ENCODE data around the gene NDUFB2.
A peak's percentile ranks its signal among the peaks of the same experiment; 100 is the strongest.
"Not testable (repeated sequence)": the region's sequence is repeated elsewhere in the genome, so short reads cannot be mapped to it uniquely, and the experiment has no call there.

Gene NDUFB2

DNA sequence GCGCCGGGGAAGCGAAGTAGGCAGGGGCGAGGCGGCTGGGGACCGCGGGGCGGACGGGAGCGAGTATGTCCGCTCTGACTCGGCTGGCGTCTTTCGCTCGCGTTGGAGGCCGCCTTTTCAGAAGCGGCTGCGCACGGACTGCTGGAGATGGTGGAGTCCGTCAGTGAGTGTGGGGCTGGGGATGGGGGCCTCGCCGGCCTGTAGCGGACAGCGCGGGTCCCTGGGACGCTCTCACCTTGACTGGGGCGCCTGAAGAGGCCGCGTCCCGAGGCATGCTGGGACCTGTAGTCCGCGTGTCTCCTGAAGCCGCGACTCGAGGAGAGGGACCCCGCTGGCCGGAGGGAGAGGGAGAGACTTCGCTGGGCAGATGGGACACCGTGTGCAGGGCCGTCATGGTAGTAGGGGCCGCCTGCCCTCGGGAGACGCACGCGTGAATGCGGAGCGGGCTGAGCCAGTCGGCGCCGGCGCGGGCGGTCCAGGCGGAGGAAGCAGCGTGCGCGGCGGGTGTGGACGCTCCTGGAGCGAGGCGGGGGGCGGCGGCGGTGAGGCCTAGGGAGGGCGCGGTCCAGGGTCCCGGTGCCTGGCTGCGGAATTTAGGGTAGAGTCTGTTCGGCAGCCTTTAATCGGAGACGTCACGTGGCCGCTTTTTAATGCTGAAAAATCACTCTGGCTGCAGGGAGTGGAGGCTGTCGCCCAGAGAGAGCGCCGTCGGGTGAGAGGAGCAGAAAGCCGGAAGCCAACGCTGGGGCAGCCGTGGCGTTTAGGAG lies at the start of gene NDUFB2:
TSS of gene NDUFB2 (plus strand) at position 29 of the 767 bp plus-strand sequence. CDS start at position 66, 37 bp downstream.
- peak; percentile 77 for DNase-seq

DNA sequence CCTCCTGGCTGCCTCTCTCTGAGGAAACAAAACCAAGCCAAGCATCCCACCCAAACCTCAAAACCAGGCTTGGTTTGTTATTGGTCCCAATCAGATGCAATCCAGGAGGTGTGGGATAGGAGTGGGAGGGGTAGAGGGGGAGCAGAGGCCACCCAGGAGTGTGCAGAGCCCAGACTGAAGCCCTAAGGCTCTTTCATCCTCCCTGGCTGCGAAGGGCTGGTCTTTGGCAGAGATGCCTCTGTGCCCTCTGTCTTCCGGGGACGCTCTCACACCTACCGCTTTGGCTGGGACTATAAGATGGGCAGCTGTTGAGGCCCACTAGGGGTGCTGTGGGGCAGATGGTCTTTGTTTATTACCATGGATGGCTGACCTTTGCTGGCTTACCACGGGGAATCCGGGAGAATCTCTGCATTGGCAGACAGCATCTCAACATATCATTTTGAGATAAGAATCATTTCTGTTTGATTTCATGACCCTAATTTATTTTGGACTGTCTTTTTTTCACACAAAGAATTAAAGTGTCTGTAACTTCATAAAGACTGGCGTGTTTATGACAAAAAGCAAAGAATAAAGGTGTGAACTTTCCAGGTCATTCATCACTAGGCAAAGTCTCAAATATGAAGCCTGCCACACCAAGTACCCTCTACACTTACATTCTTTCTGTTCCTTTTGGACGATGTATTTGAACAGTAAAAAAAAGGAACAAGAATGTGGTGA lies 49.4 kb upstream of the NDUFB2 start:
- peak; percentile 48 for DNase-seq

DNA sequence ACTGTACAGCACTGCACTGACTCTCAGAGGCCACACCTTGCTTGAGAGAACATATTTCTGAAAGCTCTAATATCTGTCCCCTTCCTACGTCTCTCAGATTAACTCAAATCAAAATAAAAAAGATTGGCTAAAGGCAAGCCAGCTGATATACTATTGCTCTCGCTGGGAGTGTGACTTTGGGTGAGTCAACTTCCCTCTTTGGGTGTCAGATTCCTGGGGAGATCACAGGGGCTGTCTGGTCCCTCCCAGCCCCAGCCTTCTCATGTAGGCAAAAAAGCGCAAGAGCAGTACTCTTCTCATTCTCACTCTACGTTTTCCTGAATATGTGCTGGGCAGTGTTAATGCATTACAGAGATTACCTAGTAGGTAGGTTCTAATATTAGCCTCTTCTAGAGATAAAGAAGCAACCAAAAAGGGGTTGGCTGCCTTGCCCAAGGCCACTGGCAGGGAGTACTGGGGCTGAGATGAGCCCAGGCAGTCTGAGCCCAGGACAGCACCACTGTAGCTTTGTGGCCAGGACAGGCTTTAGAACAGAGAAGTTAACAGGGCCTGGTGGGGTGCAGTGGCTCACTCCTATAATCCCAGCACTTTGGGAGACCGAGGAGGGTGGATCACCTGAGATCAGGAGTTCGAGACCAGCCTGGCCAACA lies 46.8 kb upstream of the NDUFB2 start:
- no peak for DNase-seq

DNA sequence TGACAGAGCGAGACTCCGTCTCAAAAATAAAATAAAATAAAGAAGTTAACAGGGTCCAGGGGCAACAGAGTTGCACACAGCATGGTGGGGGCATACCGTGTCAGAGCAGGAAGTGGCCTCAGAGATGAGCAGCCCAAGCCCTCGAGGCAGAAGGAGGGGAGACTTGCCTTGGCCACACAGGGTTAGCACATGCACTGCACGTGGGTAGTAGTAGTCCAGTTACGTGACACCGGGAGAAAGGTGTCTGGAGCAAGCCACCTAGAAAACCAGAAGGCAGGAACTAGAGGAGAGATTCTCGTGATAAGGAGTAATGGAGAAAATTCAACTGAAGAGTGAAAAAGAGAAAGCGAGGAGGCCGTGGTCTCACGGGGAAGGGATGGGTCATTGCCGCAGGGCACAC lies 46.1 kb upstream of the NDUFB2 start:
- no peak for DNase-seq

DNA sequence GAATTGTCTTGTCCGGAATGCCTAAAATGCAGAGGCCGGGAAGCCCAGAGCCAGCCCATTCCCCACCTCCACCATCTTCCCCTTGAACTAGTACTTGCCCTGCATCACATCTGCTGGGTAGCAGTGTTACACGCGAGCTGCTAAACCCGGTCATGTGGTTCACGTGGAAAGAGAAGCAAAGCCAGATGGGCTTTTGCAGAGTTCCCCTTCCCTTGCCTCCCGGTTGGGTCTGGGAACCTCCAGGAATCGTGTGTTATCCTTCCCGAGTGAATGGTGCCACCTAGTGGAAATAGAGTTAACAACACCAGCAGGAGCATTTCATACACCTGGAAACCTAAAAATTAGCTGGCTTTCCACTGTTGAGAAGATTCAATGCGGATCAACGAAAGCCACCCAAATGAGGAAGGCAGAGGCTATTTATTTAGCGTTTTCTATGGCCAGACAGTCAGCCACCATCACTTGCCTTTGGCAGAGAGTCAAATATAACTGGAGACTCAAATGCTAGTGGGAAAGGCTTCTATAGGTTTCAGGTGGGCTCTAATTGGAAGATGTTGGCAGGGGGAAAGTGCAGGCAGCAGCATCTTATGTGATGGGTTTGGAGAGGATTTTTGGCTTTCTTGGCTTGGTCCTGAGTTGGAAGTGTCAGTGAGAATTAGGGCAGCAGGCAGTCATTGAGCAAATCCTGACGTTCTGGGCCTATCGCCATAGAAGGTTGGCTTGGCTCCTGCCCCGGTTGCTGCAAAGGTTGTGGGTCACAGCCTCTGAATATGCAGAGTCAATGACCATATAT lies 43.0 kb upstream of the NDUFB2 start:
- peak; percentile 52 for DNase-seq

DNA sequence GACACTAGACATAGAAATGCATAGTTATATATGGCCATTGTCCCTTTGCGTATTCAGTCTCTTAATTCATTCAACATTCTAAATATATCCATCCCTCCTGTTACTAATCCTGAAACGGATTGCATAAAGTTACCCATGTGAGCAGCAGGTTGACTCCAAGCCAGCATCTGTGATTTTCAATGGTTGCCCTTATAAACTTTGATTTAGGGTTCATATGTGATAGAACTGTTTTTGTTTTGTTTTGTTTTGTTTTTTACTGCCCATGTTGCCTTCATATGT lies 42.5 kb upstream of the NDUFB2 start:
- DNase-seq: no peak

DNA sequence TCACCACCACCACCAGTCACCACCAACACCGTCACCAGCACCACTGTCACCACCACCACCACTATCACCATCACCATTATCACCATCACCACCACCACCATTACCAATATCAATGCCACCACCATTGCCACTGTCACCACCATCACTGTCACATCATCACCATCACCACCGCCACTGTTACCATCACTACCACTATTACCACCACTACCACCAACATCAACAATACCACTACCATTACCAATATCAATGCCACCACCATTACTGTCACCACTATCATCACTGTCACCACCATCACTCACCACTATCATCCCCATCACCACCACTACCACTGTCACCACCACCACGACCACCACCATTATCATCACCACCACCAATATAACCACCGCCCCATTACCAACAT lies 41.8 kb upstream of the NDUFB2 start:
- no peak for DNase-seq

DNA sequence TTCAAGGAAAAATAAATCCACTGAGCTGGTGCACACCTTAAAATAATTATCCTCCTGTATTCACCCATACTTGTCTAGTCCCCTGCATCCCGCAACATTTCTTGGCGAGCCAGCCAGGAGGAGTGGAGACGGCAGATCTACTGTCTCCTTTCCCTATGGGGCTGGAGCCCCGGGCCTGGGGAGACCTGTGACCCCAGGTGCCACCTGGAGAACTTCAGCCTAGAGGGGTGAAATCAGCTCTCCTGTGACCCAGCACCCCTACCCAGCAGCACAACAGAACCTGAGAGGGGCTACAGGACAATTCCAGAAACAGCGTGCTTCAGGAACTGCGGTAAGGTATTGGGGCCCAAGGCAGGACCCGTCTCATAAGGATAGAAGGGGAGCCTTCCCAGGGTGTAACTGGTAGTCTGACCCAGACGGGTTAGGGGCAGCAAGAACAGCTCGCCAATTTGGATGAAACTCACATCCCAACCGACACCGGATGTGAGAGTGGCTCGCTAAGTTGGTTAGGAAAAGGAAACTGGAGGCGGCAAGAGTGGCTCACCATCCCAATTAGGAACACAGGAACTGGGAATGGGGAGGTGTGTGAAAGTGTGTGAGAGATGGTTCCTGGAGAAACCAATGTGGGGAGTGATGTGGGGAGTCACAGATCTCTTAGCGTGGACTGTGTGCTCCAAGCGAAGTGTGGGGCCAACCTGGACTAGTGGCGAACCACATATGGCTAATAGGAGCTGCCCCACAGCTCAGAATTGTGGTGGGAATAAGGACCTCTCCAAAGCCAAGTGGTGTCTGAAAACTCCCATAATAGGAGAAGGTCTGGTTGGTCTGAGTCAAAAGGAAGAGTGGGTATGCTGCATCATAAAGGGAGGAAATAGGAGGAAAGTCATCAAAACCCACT lies 40.7 kb upstream of the NDUFB2 start:
- DNase-seq: no peak

DNA sequence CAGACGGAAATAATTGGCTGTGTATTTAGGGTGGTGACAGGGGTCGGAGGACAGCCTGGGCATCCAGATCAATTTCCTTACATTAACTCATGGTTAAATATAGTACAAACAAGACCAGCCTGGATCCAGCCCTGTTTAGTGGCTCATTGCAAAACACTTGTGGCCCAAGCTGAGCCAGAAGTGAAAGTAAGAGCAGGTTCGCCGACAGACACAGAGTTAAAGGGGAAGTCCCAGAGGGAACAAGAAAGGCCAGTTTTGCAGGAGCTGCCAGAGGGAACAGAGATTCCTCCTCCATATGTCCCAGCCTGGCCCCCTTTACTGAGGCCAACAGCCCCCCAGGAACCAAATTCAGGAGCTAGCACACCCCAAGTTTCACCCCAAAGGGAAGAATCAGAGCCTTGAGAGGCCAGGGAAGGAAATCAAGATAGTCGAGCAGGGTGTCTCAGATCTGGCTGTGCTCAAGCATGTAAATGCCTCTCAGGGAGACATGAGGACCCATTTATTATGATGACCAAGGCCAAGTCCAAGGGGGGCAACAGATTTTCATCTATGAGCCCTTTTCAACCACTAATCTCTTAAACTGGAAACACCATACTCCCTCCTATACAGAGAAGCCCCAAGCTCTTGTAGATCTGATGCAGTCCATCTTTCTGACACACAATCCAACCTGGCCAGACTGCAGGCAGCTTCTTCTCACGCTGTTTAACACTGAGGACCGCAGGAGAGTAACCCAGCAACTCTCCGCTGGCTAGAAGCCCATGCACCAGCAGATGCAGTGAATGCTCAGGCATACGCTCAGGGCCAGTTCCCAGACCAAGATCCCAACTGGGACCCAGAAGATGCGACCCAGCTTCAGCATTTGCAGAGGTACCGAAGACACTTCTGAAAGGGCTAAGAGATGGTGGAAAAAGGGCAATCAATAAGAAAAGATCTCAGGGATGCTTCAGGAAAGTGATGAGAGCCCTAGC lies 39.7 kb upstream of the NDUFB2 start:
- peak; percentile 65 for DNase-seq

DNA sequence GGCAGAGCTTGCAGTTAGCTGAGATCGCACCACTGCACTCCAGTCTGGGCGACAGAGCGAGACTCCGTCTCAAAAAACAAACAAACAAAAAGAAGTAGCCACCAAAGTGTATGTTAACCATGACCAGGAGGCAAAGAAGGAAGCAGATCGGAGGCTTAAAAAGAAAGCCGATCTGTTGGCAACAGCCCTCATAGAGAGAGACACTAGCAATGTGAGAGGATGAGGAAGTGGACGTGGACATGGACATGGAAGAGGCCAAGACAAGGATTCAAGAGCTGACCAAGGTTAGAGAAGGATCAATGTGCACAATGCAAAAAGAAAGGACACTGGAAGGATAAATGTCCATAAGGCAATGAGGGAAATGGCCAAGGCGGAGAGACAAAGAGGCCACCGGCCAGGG lies 38.6 kb upstream of the NDUFB2 start:
- no peak for DNase-seq

DNA sequence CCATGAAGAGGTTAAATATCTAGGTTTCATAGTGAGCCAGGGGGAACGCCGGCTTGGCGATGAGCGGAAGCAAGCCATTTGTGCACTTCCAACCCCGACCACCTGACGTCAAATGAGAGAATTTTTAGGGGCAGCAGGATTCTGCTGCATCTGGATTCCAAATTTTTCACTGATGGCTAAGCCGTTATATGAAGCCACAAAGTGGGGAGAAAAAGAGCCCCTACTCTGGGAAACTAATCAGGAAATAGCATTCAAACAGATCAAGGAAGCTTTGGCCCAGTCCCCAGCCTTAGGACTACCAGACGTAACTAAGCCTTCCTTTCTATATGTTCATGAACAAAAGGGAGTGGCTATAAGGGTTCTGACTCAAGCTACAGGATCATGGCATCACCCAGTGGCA lies 36.7 kb upstream of the NDUFB2 start:
- DNase-seq: no peak

DNA sequence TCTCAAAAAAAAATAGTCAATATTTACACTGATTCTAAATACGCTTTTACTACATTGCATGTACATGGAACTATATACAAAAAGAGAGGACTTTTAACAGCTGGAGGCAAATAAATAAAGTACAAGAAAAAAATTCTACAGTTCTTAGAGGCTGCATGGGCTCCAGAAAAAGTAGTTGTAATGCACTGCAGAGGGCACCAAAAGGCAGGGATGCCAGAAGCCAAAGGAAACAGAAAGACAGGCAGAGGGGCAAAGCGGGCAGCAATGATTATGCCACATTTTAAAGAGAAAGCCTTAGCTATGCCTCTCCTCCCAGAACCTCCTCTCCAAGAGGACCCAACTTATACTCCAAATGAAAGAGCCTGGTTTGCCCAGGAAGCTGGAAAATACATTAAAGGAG lies 35.4 kb upstream of the NDUFB2 start:
- no peak for DNase-seq

DNA sequence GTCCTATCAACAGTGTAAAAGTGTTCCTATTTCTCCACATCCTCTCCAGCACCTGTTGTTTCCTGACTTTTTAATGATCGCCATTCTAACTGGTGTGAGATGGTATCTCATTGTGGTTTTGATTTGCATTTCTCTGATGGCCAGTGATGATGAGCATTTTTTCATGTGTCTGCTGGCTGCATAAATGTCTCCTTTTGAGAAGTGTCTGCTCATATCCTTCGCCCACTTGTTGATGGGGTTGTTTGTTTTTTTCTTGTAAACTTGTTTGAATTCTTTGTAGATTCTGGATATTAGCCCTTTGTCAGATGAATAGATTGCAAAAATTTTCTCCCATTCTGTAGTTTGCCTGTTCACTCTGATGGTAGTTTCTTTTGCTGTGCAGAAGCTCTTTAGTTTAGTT lies 33.6 kb upstream of the NDUFB2 start:
- DNase-seq: not testable (repeated sequence)

DNA sequence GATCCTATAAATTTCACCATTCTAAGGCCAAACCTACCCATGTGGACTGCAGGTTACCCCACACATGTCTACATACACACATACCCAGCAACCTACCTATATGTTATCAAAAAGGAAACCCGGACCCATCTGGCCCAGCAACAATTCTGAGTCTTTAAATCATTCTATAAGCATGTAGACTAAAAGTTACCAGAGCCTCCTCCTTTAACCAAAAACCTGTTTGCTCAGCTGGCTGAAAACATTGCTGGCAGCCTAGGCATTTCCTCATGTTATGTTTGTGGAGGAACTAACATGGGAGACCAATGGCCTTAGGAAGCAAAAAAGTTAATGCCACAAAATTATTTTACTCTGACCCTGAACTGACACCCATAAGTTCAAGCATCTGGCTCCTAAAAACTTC lies 29.0 kb upstream of the NDUFB2 start:
- no peak for DNase-seq

DNA sequence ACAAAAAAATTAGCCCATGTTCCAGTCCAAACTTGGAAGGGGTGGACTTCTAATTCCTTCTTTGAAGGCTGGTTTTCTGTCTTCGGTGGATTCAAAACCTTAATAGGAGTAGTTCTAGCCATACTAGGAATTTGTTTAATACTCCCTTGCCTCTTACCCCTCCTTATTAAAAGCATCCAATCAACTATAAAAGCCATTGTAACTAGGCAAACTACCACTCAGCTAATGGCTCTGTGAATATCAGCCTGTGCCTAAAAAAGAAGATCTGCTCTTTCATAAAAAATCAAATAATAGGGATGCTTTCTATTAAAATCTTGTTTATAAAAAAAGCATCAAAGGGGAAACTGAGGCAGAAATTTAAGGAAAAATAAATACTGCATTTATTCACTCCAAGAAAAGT lies 27.9 kb upstream of the NDUFB2 start:
- DNase-seq: no peak

DNA sequence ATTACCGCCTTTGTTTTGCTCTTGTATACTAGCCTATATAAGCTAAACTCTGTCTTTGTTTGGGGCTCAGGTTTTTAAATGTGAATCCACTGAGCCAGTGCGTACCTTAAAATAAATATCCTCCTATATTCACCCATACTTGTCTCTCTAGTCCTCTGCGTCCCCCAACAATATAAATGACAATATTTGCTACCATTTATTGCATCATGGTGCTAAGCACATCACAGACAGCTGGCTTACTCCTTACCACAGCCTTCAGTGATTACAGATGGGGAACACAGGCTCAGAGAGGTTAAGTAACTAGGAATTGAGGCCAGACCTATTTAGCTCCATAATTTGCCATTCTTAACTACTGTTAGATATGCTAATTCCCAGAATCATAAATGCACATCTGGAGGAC lies 27.2 kb upstream of the NDUFB2 start:
- DNase-seq: no peak

DNA sequence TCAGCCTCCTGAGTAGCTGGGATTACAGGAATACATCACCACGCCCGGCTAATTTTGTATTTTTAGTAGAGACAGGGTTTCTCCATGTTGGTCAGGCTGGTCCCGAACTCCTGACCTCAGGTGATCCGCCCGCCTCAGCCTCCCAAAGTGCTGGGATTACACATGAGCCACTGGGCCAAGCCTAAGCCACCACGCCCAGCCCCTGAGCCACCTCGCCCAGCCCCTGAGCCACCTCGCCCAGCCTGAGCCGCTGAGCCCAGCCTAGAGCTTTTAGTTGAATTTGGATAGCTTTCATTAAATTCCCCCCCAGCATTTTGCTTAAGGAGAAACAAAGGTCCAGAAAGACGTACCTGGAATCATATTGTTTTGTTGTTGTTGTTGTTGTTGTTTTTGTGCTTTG lies 26.6 kb upstream of the NDUFB2 start:
- not testable (repeated sequence) for DNase-seq

DNA sequence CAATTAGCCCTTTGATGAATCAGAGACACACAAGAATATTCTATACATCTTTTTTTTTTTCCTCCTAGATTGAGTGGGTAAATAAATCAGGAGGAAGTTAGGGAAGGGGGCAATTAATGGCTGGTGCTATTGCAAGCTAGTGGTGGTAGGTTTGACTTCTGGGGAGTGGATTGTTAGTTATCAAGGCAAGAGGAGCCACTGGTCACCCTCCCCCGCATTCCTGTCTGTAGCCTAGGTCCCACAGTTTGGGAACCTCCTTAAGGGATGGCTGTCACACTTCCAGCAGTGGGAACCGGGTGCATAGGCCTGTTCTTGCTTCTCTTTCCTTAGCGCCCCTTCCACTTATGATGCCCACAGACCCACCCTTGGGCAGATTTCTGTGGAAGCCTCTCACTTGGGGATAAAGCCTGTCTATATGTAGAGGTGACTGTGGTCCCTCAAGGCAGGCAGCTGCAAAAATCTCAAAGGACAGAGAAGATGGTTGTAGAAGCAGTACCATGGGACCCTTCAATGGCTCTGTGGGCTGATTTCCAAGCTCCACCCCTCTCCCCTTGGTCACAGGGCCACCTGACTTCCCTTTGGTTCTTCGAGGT lies 26.1 kb upstream of the NDUFB2 start:
- no peak for DNase-seq

DNA sequence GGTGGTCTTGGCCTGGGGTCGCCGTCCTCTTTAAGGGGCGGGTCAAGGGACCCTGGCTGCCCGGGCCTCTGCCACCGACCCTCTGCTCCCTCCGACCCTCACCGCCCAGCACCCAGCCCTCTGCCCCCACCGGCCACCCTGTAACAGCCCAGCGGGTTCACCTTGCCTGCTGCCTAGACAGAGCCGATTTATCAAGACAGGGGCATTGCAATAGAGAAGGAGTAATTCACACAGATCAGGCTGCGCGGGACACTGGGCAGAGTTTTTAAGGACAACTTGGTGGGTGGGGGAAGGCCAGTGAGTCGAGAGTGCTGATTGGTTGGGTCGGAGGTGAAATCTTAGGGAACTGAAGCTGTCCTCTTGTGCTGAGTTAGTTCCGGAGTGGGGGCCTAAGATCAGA lies 24.5 kb upstream of the NDUFB2 start:
- no peak for DNase-seq

DNA sequence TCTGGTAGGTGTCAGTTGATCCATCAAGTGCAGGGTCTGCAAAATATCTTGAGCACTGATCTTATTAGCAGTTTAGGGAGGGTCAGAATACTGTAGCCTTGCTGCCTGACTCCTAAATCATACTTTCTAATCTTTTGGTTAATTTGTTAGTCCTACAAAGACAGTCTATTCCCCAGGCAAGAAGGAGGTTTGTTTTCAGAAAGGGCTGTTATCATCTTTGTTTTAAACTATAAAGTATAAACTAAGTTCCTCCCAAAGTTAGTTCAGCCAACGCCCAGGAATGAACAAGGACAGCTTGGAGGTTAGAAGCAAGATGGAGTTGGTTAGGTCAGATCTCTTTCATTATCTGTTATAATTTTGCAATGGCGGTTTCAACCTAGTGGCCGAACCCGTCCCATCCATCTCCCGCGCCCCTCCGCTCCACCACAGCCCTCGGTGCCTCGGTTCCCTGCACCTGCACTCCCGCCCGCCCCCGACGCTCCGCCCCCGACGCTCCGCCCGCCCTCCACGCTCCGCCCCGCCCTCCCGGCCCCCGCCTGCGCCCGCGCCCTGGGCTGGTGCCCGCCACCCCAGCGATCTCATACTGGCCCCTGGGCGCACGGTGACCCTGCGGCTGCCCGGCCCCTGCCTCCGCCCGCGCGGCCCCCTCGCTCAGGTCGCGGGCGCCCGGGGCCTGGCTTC lies 24.0 kb upstream of the NDUFB2 start, which contains the start of gene ADCK2:
TSS of gene ADCK2 (plus strand) at position 564 of the 681 bp plus-strand sequence. CDS start 386 bp downstream, outside the sequence.
- DNase-seq: peak; percentile 12

All from NCI-H510A treated with DMSO at 0.1 percent for 48 hours (cell line).